ENCODE results near the gene CXXC5.

CXXC5 gene

GRCh38 chr5:139639619-139640380 lies 8.3 kb upstream of the CXXC5 start:
- DNase-seq, result no peak
- in situ Hi-C loops (cut with HindIII; ENCODE audit: low pct_ligation_motif_present, low sequenced_read_pairs), result loop anchor here (25.0 kb wide), 1 partner anchor 123 kb away; no protein-coding TSS in a partner anchor
- Histone ChIP-seq H3K36me3 (replicated peaks) (no peaks in the 10 kb centered on the region), H3K4me3 (ENCODE audit: low read depth, low read length) (no peak overlapping the region), H3K27me3 (replicated peaks) (no peaks in the 10 kb centered on the region), H3K27ac (no peak overlapping the region)
- no peak for TF ChIP-seq CTCF (IDR thresholded peaks at IDR 0.05; ENCODE audit: low read depth, low read length, missing control alignments)

- Histone ChIP-seq H3K4me3 (ENCODE audit: low read depth, low read length) (no peak overlapping the region), H3K27me3 (replicated peaks) (no peaks in the 10 kb centered on the region), H3K27ac (no peak overlapping the region), H3K36me3 (replicated peaks) (no peaks in the 10 kb centered on the region)
- DNase-seq, result no peak
- in situ Hi-C loops (cut with HindIII; ENCODE audit: low pct_ligation_motif_present, low sequenced_read_pairs), result loop anchor here (25.0 kb wide), 1 partner anchor 122 kb away; no protein-coding TSS in a partner anchor
- TF ChIP-seq CTCF (IDR thresholded peaks at IDR 0.05; ENCODE audit: low read depth, low read length, missing control alignments), result no peak
Observed at GRCh38 chr5:139640421-139641115, 7.6 kb upstream of the CXXC5 start.

- Histone ChIP-seq H3K27ac (no peak overlapping the region), H3K4me3 (ENCODE audit: low read depth, low read length) (no peak overlapping the region), H3K36me3 (replicated peaks) (no peaks in the 10 kb centered on the region), H3K27me3 (replicated peaks) (no peaks in the 10 kb centered on the region)
- TF ChIP-seq CTCF (IDR thresholded peaks at IDR 0.05; ENCODE audit: low read depth, low read length, missing control alignments), result no peak
- in situ Hi-C loops (cut with HindIII; ENCODE audit: low pct_ligation_motif_present, low sequenced_read_pairs), result loop anchor here (25.0 kb wide), 1 partner anchor 121 kb away; no protein-coding TSS in a partner anchor
- DNase-seq, result no peak
Observed at GRCh38 chr5:139641116-139642080, 6.8 kb upstream of the CXXC5 start.

- no peak overlapping the region for H3K27ac ChIP-seq
- DNase-seq, result no peak
- in situ Hi-C loops (cut with HindIII; ENCODE audit: low pct_ligation_motif_present, low sequenced_read_pairs), result loop anchor here (25.0 kb wide), 1 partner anchor 120 kb away; no protein-coding TSS in a partner anchor
- H3K27me3 ChIP-seq (replicated peaks), result no peaks in the 10 kb centered on the region
- no peak for TF ChIP-seq CTCF (IDR thresholded peaks at IDR 0.05; ENCODE audit: low read depth, low read length, missing control alignments)
- H3K36me3 ChIP-seq (replicated peaks), result no peaks in the 10 kb centered on the region
- no peak overlapping the region for H3K4me3 ChIP-seq (ENCODE audit: low read depth, low read length)
Observed at GRCh38 chr5:139642213-139642612, 5.9 kb upstream of the CXXC5 start.
